IPS-18a (cell line): ENCODE results near the gene ZFAND4.

Source experiments
- H3K27ac ChIP-seq: one replicate; pipeline ENCODE4 v1.5.1; 2013; ENCODE audit warnings: low read length
- H3K27me3 ChIP-seq: one replicate; pipeline ENCODE4 v1.6.1; 2013; ENCODE audit warnings: mild to moderate bottlenecking, low read length; ENCODE audit not compliant: control insufficient read depth, insufficient read depth
- H3K36me3 ChIP-seq: one replicate; pipeline ENCODE4 v1.6.1; 2013; ENCODE audit warnings: low read depth, low read length; ENCODE audit not compliant: control insufficient read depth
- H3K4me1 ChIP-seq: one replicate; pipeline ENCODE4 v1.6.1; 2013; ENCODE audit warnings: low read depth, low read length; ENCODE audit not compliant: control insufficient read depth
- H3K4me3 ChIP-seq: one replicate; pipeline ENCODE4 v1.5.1; 2013; ENCODE audit warnings: low read length
- H3K9ac ChIP-seq: one replicate; pipeline ENCODE4 v1.6.1; 2013; ENCODE audit warnings: mild to moderate bottlenecking, low read length, moderate library complexity
- H3K9me3 ChIP-seq: one replicate; pipeline ENCODE4 v1.6.1; 2013; ENCODE audit warnings: low read depth, low read length; ENCODE audit not compliant: control insufficient read depth

Gene ZFAND4

GRCh38 chr10:45599646-45600045, 72.9 kb downstream of the ZFAND4 start:
- no peak overlapping the region for H3K9ac ChIP-seq
- H3K4me3 ChIP-seq: no peak overlapping the region
- no peaks in the 10 kb centered on the region for H3K27me3 ChIP-seq
- no peak overlapping the region for H3K27ac ChIP-seq
- H3K4me1 ChIP-seq: no peaks in the 10 kb centered on the region
- no peaks in the 10 kb centered on the region for H3K9me3 ChIP-seq
- no peaks in the 10 kb centered on the region for H3K36me3 ChIP-seq

- Histone ChIP-seq H3K4me1 (no peaks in the 10 kb centered on the region), H3K27me3 (no peaks in the 10 kb centered on the region), H3K9ac (no peak overlapping the region), H3K4me3 (no peak overlapping the region), H3K36me3 (no peaks in the 10 kb centered on the region), H3K27ac (no peak overlapping the region), H3K9me3 (no peaks in the 10 kb centered on the region)
These were observed 73.5 kb downstream of the ZFAND4 start for GRCh38 chr10:45599021-45599603.

- H3K4me3 ChIP-seq: no peak overlapping the region
- no peaks in the 10 kb centered on the region for H3K27me3 ChIP-seq
- peaks cover 6% of the 10 kb centered on the region for H3K4me1 ChIP-seq
- H3K36me3 ChIP-seq: no peaks in the 10 kb centered on the region
- no peaks in the 10 kb centered on the region for H3K9me3 ChIP-seq
- H3K9ac ChIP-seq: no peak overlapping the region
- no peak overlapping the region for H3K27ac ChIP-seq
These were observed 76.0 kb downstream of the ZFAND4 start for GRCh38 chr10:45596526-45596925.

GRCh38 chr10:45594276-45595157, 78.1 kb downstream of the ZFAND4 start:
- Histone ChIP-seq H3K9me3 (no peaks in the 10 kb centered on the region), H3K9ac (peak overlapping the region; percentile 71), H3K4me1 (peaks cover 6% of the 10 kb centered on the region), H3K27ac (no peak overlapping the region), H3K36me3 (peaks cover 4% of the 10 kb centered on the region), H3K4me3 (peak overlapping the region; percentile 88), H3K27me3 (no peaks in the 10 kb centered on the region)

GRCh38 chr10:45593938-45594275, 78.7 kb downstream of the ZFAND4 start:
- no peak overlapping the region for H3K27ac ChIP-seq

GRCh38 chr10:45592926-45593325, 79.6 kb downstream of the ZFAND4 start:
- H3K27me3 ChIP-seq: no peaks in the 10 kb centered on the region
- H3K27ac ChIP-seq: no peak overlapping the region
- peak overlapping the region; percentile 88 for H3K4me3 ChIP-seq
- peaks cover 4% of the 10 kb centered on the region for H3K36me3 ChIP-seq
- peaks cover 6% of the 10 kb centered on the region for H3K4me1 ChIP-seq
- no peaks in the 10 kb centered on the region for H3K9me3 ChIP-seq
- no peak overlapping the region for H3K9ac ChIP-seq

More at GRCh38 chr10:45593938-45594275, 78.7 kb downstream of the ZFAND4 start:
- peaks cover 6% of the 10 kb centered on the region for H3K4me1 ChIP-seq
- H3K4me3 ChIP-seq: peak overlapping the region; percentile 88
- H3K27me3 ChIP-seq: no peaks in the 10 kb centered on the region
- H3K9ac ChIP-seq: peak overlapping the region; percentile 71
- H3K36me3 ChIP-seq: peaks cover 4% of the 10 kb centered on the region
- H3K9me3 ChIP-seq: no peaks in the 10 kb centered on the region

GRCh38 chr10:45592432-45592831, 80.1 kb downstream of the ZFAND4 start:
- Histone ChIP-seq H3K9me3 (no peaks in the 10 kb centered on the region), H3K36me3 (peaks cover 4% of the 10 kb centered on the region), H3K4me1 (peaks cover 6% of the 10 kb centered on the region), H3K27me3 (no peaks in the 10 kb centered on the region), H3K27ac (no peak overlapping the region), H3K4me3 (no peak overlapping the region), H3K9ac (no peak overlapping the region)

- Histone ChIP-seq H3K4me1 (peaks cover 6% of the 10 kb centered on the region), H3K27me3 (no peaks in the 10 kb centered on the region), H3K36me3 (peaks cover 4% of the 10 kb centered on the region), H3K4me3 (no peak overlapping the region), H3K27ac (no peak overlapping the region), H3K9ac (no peak overlapping the region), H3K9me3 (no peaks in the 10 kb centered on the region)
These were observed 81.3 kb downstream of the ZFAND4 start for GRCh38 chr10:45591280-45591679.

GRCh38 chr10:45589868-45590267, 82.7 kb downstream of the ZFAND4 start:
- Histone ChIP-seq H3K4me1 (peaks cover 6% of the 10 kb centered on the region), H3K9ac (no peak overlapping the region), H3K36me3 (peaks cover 4% of the 10 kb centered on the region), H3K4me3 (no peak overlapping the region), H3K9me3 (no peaks in the 10 kb centered on the region), H3K27me3 (no peaks in the 10 kb centered on the region), H3K27ac (no peak overlapping the region)

- Histone ChIP-seq H3K27me3 (no peaks in the 10 kb centered on the region), H3K9ac (no peak overlapping the region), H3K36me3 (peaks cover 4% of the 10 kb centered on the region), H3K4me1 (peaks cover 6% of the 10 kb centered on the region), H3K9me3 (no peaks in the 10 kb centered on the region), H3K27ac (no peak overlapping the region), H3K4me3 (no peak overlapping the region)
These were observed 83.6 kb downstream of the ZFAND4 start for GRCh38 chr10:45589009-45589408.

- Histone ChIP-seq H3K9ac (no peak overlapping the region), H3K4me3 (no peak overlapping the region), H3K9me3 (no peaks in the 10 kb centered on the region), H3K36me3 (peaks cover 4% of the 10 kb centered on the region), H3K27ac (no peak overlapping the region), H3K27me3 (no peaks in the 10 kb centered on the region), H3K4me1 (no peaks in the 10 kb centered on the region)
These were observed 86.3 kb downstream of the ZFAND4 start for GRCh38 chr10:45586028-45586824.
